ENCODE data around the gene FBXW2. TPM values are rescaled to one million over a fixed set of nuclear protein-coding genes. Genes with fewer than 3 reads are reported as not detected.

FBXW2 gene
- total RNA-seq, 1 experiment from 2014 or later: 46.0 TPM

DNA sequence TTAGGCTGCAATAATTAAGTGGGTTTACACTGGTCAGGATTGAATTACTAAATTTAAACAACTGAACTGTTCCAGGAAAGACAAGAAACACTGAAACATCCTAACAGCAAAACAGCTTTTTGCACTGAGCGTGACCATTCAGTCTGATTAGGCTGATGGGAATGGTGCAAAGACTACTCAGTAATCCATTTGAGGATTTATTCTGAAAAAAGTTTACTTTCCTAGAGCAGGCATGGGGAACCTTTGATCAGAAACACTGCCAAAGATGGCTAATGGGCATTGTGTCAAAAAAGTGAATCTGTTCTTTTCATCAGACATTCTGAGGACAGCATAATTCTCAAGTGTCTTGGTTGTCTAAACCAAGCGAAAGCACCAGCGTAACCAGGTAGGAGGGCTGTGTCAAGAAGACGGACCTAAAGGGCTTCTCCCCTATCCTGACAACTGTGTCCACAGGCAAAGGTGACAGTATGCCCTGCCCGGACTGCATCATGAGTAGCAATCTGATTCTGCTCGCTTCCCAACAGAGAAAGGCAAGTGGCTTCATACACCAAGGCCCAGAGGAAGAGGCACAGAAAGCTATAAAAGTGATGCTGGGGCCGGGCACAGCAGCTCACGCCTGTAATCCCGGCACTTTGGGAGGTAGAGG, 33.3 kb downstream of the FBXW2 start:
- in situ Hi-C loops (cut with HindIII; ENCODE audit: low pct_unique_long_range_greater_than_20kb, low sequenced_read_pairs): no loop called here

DNA sequence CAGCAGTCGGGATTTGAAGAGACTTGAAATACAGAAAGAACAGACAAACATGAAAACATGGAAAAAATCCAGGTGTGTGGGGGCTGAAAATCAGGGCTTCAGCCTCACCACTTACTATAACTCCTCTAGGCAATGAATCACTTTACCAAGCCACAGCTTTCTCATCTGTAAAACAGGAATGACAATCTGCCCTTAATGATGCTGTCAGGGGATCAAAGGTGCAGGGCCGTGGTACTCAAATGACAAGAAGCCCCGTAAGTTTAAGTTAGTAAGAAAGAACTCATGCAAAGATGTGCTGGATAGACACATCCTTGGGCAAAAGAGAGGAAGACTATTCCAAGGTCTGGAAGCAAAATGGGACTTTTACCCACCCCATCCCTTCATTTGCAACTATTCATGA, 34.7 kb downstream of the FBXW2 start:
- CTCF ChIA-PET: no interaction called here
- in situ Hi-C loops (cut with HindIII; ENCODE audit: low pct_unique_long_range_greater_than_20kb, low sequenced_read_pairs): no loop called here

More for the DNA sequence above, 33.3 kb downstream of the FBXW2 start:
- intact Hi-C loops (cut with micrococcal nuclease; ENCODE audit: unreplicated experiment): no loop called here
- Histone ChIP-seq H3K4me1 (ENCODE audit: control insufficient read depth, insufficient read depth, low read length) (no peaks in the 10 kb centered on the region; the same call in 1 of the 2 replicates), H3K27me3 (ENCODE audit: control insufficient read depth, insufficient read depth, low read length) (no peaks in the 10 kb centered on the region), H3K9me3 (ENCODE audit: control insufficient read depth, insufficient read depth, low read depth, low read length) (no peaks in the 10 kb centered on the region), H3K27ac (ENCODE audit: low read length) (no peak overlapping the region), H3K36me3 (ENCODE audit: control insufficient read depth, insufficient read depth, low read length) (no peaks in the 10 kb centered on the region; the same call in 1 of the 2 replicates), H3K4me3 (ENCODE audit: low read depth in 2 of 2, low read length in 2 of 2) (no peak overlapping the region)
- DNase-seq (ENCODE audit: low read depth, low spot score) (no peak), ATAC-seq (no peak)
- ChIA-PET CTCF (no interaction called here), POLR2A (no interaction called here)
- TF ChIP-seq POLR2AphosphoS5 (IDR thresholded peaks at IDR 0.05; ENCODE audit: low read depth, low read length) (no peak), SIN3A (IDR thresholded peaks at IDR 0.05; ENCODE audit: borderline replicate concordance, insufficient read depth, low read depth, low read length) (no peak), TCF7L2 (IDR thresholded peaks at IDR 0.05; ENCODE audit: low read depth, low read length) (no peak), CTCF (IDR thresholded peaks at IDR 0.05) (no peak)
- TF ChIP-seq, protein P1, sequence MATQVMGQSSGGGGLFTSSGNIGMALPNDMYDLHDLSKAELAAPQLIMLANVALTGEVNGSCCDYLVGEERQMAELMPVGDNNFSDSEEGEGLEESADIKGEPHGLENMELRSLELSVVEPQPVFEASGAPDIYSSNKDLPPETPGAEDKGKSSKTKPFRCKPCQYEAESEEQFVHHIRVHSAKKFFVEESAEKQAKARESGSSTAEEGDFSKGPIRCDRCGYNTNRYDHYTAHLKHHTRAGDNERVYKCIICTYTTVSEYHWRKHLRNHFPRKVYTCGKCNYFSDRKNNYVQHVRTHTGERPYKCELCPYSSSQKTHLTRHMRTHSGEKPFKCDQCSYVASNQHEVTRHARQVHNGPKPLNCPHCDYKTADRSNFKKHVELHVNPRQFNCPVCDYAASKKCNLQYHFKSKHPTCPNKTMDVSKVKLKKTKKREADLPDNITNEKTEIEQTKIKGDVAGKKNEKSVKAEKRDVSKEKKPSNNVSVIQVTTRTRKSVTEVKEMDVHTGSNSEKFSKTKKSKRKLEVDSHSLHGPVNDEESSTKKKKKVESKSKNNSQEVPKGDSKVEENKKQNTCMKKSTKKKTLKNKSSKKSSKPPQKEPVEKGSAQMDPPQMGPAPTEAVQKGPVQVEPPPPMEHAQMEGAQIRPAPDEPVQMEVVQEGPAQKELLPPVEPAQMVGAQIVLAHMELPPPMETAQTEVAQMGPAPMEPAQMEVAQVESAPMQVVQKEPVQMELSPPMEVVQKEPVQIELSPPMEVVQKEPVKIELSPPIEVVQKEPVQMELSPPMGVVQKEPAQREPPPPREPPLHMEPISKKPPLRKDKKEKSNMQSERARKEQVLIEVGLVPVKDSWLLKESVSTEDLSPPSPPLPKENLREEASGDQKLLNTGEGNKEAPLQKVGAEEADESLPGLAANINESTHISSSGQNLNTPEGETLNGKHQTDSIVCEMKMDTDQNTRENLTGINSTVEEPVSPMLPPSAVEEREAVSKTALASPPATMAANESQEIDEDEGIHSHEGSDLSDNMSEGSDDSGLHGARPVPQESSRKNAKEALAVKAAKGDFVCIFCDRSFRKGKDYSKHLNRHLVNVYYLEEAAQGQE (IDR thresholded peaks at IDR 0.05; ENCODE audit: insufficient read depth in 1 of 2, low read depth in 2 of 2, low read length in 1 of 2): no peak
- BruUV-seq (replicated peaks): no TSS peak

More for the DNA sequence above, 34.7 kb downstream of the FBXW2 start:
- H3K9me3 ChIP-seq (ENCODE audit: control insufficient read depth, insufficient read depth, low read depth, low read length): no peaks in the 10 kb centered on the region
- BruUV-seq (replicated peaks): no TSS peak
- no peaks in the 10 kb centered on the region; the same call in 1 of the 2 replicates for H3K4me1 ChIP-seq (ENCODE audit: control insufficient read depth, insufficient read depth, low read length)
- no peaks in the 10 kb centered on the region for H3K27me3 ChIP-seq (ENCODE audit: control insufficient read depth, insufficient read depth, low read length)
- TF ChIP-seq TCF7L2 (IDR thresholded peaks at IDR 0.05; ENCODE audit: low read depth, low read length): no peak
- no peak for TF ChIP-seq POLR2AphosphoS5 (IDR thresholded peaks at IDR 0.05; ENCODE audit: low read depth, low read length)
- TF ChIP-seq, protein P1 (IDR thresholded peaks at IDR 0.05; ENCODE audit: insufficient read depth in 1 of 2, low read depth in 2 of 2, low read length in 1 of 2): no peak
- no peak for TF ChIP-seq CTCF (IDR thresholded peaks at IDR 0.05)
- no peak for TF ChIP-seq SIN3A (IDR thresholded peaks at IDR 0.05; ENCODE audit: borderline replicate concordance, insufficient read depth, low read depth, low read length)
- DNase-seq (ENCODE audit: low read depth, low spot score) (no peak), ATAC-seq (no peak)
- POLR2A ChIA-PET: no interaction called here
- no peak overlapping the region for H3K27ac ChIP-seq (ENCODE audit: low read length)
- intact Hi-C loops (cut with micrococcal nuclease; ENCODE audit: unreplicated experiment): no loop called here
- H3K4me3 ChIP-seq (ENCODE audit: low read depth in 2 of 2, low read length in 2 of 2): no peak overlapping the region
- H3K36me3 ChIP-seq (ENCODE audit: control insufficient read depth, insufficient read depth, low read length): no peaks in the 10 kb centered on the region; the same call in 1 of the 2 replicates
